ENCODE measurements around the gene EDEM3. TPM values are rescaled to one million over a fixed set of nuclear protein-coding genes. Genes with fewer than 3 reads are reported as not detected.
A peak's percentile ranks its signal among the peaks of the same experiment; 100 is the strongest.

EDEM3 gene
- total and polyA plus RNA-seq, 9 of the 15 experiments (the other 6 are each of a cell fraction or from before 2014, with no cell fraction given), result 15.8 to 46.6 (median 28.0) TPM

GRCh38 chr1:184755226-184756065 lies 788 bp upstream of the EDEM3 start (continued):
- TF ChIP-seq, protein P1, sequence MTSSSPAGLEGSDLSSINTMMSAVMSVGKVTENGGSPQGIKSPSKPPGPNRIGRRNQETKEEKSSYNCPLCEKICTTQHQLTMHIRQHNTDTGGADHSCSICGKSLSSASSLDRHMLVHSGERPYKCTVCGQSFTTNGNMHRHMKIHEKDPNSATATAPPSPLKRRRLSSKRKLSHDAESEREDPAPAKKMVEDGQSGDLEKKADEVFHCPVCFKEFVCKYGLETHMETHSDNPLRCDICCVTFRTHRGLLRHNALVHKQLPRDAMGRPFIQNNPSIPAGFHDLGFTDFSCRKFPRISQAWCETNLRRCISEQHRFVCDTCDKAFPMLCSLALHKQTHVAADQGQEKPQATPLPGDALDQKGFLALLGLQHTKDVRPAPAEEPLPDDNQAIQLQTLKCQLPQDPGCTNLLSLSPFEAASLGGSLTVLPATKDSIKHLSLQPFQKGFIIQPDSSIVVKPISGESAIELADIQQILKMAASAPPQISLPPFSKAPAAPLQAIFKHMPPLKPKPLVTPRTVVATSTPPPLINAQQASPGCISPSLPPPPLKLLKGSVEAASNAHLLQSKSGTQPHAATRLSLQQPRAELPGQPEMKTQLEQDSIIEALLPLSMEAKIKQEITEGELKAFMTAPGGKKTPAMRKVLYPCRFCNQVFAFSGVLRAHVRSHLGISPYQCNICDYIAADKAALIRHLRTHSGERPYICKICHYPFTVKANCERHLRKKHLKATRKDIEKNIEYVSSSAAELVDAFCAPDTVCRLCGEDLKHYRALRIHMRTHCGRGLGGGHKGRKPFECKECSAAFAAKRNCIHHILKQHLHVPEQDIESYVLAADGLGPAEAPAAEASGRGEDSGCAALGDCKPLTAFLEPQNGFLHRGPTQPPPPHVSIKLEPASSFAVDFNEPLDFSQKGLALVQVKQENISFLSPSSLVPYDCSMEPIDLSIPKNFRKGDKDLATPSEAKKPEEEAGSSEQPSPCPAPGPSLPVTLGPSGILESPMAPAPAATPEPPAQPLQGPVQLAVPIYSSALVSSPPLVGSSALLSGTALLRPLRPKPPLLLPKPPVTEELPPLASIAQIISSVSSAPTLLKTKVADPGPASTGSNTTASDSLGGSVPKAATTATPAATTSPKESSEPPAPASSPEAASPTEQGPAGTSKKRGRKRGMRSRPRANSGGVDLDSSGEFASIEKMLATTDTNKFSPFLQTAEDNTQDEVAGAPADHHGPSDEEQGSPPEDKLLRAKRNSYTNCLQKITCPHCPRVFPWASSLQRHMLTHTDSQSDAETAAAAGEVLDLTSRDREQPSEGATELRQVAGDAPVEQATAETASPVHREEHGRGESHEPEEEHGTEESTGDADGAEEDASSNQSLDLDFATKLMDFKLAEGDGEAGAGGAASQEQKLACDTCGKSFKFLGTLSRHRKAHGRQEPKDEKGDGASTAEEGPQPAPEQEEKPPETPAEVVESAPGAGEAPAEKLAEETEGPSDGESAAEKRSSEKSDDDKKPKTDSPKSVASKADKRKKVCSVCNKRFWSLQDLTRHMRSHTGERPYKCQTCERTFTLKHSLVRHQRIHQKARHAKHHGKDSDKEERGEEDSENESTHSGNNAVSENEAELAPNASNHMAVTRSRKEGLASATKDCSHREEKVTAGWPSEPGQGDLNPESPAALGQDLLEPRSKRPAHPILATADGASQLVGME (CRISPR knock-in tag; IDR thresholded peaks at IDR 0.05), result 0 out of 2 replicates have a peak, but pooled peaks have one; percentile 73
- TF ChIP-seq, protein P2, sequence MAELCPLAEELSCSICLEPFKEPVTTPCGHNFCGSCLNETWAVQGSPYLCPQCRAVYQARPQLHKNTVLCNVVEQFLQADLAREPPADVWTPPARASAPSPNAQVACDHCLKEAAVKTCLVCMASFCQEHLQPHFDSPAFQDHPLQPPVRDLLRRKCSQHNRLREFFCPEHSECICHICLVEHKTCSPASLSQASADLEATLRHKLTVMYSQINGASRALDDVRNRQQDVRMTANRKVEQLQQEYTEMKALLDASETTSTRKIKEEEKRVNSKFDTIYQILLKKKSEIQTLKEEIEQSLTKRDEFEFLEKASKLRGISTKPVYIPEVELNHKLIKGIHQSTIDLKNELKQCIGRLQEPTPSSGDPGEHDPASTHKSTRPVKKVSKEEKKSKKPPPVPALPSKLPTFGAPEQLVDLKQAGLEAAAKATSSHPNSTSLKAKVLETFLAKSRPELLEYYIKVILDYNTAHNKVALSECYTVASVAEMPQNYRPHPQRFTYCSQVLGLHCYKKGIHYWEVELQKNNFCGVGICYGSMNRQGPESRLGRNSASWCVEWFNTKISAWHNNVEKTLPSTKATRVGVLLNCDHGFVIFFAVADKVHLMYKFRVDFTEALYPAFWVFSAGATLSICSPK (IDR thresholded peaks at IDR 0.05; ENCODE audit: borderline replicate concordance), result no peak
- TF ChIP-seq USF2 (CRISPR knock-in tag; IDR thresholded peaks at IDR 0.05), result no peak; the same call in 1 of the 2 replicates
- TF ChIP-seq ZNF57 (CRISPR knock-in tag; IDR thresholded peaks at IDR 0.05), result 0 out of 2 replicates have a peak, but pooled peaks have one; percentile 64
- no peak for TF ChIP-seq ZNF121 (CRISPR knock-in tag; conservative IDR thresholded peaks at IDR 0.05)
- no peak for TF ChIP-seq ZNF263 (CRISPR knock-in tag; IDR thresholded peaks at IDR 0.05; ENCODE audit: borderline replicate concordance)
- TF ChIP-seq, protein P3, sequence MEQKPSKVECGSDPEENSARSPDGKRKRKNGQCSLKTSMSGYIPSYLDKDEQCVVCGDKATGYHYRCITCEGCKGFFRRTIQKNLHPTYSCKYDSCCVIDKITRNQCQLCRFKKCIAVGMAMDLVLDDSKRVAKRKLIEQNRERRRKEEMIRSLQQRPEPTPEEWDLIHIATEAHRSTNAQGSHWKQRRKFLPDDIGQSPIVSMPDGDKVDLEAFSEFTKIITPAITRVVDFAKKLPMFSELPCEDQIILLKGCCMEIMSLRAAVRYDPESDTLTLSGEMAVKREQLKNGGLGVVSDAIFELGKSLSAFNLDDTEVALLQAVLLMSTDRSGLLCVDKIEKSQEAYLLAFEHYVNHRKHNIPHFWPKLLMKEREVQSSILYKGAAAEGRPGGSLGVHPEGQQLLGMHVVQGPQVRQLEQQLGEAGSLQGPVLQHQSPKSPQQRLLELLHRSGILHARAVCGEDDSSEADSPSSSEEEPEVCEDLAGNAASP (IDR thresholded peaks at IDR 0.05), result no peak
- TF ChIP-seq RBM25 (IDR thresholded peaks at IDR 0.05; ENCODE audit: low read depth, low read length, severe bottlenecking), result peak; percentile 67
- TF ChIP-seq SMAD4 (CRISPR knock-in tag; conservative IDR thresholded peaks at IDR 0.05), result no peak; the same call in none of the 2 replicates
- no peak for TF ChIP-seq ZNF253 (CRISPR knock-in tag; conservative IDR thresholded peaks at IDR 0.05)
- TF ChIP-seq, protein P4, sequence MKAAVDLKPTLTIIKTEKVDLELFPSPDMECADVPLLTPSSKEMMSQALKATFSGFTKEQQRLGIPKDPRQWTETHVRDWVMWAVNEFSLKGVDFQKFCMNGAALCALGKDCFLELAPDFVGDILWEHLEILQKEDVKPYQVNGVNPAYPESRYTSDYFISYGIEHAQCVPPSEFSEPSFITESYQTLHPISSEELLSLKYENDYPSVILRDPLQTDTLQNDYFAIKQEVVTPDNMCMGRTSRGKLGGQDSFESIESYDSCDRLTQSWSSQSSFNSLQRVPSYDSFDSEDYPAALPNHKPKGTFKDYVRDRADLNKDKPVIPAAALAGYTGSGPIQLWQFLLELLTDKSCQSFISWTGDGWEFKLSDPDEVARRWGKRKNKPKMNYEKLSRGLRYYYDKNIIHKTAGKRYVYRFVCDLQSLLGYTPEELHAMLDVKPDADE (conservative IDR thresholded peaks at IDR 0.05; ENCODE audit: control insufficient read depth, low read depth, low read length), result no peak
- TF ChIP-seq, protein P5, sequence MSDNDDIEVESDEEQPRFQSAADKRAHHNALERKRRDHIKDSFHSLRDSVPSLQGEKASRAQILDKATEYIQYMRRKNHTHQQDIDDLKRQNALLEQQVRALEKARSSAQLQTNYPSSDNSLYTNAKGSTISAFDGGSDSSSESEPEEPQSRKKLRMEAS (CRISPR knock-in tag; IDR thresholded peaks at IDR 0.05), result no peak
- TF ChIP-seq SMARCC2 (IDR thresholded peaks at IDR 0.05; ENCODE audit: low read depth), result peak; percentile 11; the same call in 1 of the 2 replicates
- no peak for TF ChIP-seq SNRNP70 (optimal IDR thresholded peaks at IDR 0.05; ENCODE audit: low read depth, low read length)
- peak; percentile 28; the same call in 1 of the 2 replicates for TF ChIP-seq SMARCA5 (IDR thresholded peaks at IDR 0.05)

Data from K562 (cell line).